NCI-H2227 treated with DMSO at 0.1 percent for 48 hours (cell line): ENCODE results near the gene KCNN3.
"Not testable (repeated sequence)": the region's sequence is repeated elsewhere in the genome, so short reads cannot be mapped to it uniquely, and the experiment has no call there.

Experiments used
- DNase-seq: peaks from one replicate; lab custom pipeline; 2025; lab: John Stamatoyannopoulos, UW

The KCNN3 gene

DNA sequence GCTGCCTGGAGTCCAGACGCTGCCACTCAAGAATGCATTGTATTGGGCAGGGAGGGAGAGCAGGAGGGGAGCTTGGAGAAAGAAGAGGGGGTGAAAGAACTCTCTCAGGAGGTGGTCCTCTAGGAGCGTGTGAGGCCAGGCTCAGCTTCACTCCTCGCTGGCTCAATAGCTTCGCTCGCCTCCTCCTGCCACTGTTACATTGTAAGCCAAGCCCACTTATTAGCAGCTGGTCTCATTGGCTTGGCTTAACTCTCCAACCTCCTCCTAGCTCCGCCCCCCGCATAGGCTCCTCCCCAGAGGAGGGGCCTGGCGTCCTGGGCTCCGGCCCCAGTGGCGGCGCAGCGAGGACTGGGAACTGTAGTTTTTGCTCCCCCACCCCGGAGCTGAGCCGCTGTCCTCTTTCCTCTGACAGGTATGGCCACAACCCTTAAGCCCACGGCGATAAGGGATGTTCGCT, at the start of gene KCNN3:
Gene KCNN3, minus strand, starts transcription at position 167 of the 457 bp plus-strand sequence. CDS start 317 bp downstream, outside the sequence.
- DNase-seq: peak; percentile 94

DNA sequence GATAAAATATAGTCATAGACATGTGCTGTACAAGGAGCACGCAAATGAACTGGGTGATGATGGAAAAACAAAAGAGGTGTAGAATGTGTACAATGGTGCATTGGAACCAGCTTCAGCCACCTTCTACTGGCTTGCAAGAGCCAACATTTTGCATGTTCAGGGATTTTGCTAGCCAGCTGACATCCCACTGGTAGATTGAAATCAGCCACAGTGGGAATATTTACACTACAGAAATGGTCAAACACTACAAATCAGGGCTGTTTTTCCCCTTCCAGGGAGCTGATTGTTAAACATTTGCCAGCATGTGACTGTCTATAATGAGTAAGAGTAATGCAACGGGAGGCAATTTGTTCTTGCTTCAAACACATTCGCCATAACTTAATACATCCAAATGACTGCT, 43.2 kb upstream of the KCNN3 start:
- no peak for DNase-seq

DNA sequence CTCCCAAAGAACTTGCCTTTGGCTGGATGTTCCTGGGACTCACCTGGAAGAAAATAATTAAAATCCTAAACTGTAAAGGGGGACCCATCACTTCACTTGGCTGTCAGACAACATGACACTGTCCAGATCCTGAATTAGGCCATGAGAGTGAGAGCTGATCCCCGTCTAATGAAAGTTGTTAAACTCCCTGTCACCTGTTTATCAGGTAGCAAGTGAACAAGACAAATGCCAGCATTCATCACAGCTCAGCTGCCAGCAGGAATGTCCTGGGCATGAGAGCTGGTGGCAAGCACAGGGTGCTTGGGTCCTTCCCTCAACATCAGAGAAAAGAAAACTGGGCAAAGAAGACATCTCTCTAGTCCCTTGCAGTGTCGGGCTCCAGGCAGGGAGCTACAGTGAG, 42.7 kb upstream of the KCNN3 start:
- DNase-seq: no peak

DNA sequence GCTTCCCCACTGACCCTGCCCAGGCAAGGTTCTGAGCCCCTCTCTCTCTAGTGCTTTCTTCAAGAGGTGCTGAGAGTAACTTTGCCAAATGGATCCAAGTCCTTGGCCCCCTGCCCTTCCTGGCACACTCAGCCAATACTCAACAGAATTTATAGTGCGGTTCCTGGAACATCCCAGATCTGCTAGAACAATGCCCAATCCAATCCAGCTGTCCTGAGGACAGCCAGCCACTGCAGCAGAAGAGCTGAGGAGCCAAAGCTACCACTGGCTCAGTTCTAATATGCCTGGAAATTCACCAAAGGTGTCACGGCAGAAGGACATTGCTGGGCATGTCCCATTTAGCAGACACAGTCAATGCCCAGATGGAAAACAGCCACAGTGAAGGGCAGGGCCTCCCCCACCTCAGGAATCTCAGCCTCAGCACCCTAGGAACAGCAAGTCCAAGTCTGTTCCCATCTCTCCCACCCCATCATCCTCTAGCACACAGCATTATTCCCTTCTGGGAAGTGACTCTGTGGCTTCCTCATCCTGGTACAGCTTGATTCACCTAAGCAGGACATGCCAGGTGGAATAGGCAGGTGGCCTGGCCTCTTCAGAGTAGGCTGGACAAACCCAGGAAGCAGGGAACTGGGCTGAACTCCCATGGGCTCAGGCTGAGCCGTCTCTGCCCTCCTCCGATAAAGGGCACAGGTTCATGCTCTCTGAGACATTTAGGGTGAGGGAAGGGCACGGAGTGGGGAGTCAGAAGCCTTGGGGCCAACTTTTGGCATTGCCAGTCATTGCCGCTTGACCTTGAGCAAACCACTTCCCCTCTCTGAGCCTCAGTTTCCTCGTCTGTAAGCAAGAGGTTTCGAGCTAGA, 41.8 kb upstream of the KCNN3 start:
- DNase-seq: no peak

DNA sequence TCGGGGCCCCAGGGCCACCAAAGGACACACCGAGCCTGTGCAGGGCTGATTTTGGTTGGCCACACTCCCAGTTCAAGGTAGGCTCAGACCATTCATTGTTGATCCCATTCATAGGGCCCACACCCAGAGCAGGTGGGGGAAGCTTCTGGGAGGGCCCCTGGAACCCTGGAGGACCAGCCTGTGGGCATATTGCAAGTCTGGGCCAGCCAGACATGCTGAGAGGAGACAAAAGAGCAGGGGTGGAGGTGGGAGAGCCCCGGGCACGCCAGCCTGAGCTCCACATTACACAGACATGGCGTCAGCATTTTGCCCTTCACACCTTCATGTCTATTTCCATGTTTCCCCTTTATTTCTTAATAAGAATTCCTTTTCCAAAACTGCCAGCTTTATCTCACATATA, 40.8 kb upstream of the KCNN3 start:
- DNase-seq: no peak

DNA sequence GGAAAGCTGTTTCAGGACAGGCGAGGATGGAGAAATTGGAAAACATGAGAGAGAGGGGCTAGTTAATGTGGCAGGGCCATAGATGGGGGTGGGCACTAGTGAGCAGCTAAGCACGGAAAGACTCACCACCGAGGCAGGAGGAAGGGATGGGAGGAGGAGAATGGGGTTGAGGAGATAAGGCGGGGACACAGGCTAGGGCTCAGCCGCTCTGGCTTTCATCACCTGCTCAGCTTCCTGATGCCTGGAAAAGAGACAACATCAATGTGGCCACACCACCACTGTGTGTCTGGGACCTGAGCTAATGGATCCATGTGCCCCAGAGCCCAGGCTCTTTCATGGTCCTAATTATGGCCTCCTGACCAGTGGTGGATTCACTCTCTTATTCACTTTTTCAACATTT, 38.9 kb upstream of the KCNN3 start:
- DNase-seq: no peak

DNA sequence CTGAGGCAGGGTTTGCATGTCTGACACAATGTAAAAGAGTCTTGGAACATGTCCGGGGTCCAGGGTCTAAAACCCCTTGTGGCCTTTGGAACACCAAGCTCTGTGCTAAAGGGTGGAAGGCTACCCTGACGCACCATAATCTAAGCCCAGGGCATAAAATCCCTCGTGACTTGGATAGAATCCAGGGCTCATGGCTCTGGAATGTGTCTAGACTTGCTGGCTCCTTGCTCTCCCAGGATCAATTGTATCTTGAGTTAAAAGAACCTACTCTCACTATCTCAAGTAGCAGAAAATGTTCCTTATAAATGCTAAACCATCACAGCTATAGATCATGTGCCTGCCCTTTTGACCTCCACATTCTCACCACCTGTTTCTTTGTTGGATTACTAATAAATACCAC, 38.0 kb upstream of the KCNN3 start:
- not testable (repeated sequence) for DNase-seq

DNA sequence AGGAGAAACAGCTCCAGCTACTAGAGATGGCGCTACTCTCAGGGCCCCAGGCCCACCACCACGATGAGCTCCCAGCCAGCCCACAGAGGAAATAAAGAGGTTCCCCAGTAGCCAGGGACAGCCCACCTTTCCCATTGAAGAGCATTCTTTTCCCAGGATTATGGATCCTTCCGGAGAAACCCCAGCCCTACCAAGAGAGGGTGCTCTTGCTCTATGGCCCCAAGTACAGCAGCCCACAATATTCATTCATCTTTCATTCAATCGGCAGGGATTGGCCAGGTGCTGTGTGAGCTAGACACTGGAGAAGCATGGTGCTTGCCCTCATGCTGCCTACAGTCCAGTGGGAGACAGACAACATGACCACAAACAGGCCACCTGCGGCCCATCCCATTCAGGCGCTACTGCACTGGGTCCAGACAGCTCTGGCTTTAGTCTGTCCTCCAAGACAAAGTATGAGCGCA, 36.6 kb upstream of the KCNN3 start:
- no peak for DNase-seq

DNA sequence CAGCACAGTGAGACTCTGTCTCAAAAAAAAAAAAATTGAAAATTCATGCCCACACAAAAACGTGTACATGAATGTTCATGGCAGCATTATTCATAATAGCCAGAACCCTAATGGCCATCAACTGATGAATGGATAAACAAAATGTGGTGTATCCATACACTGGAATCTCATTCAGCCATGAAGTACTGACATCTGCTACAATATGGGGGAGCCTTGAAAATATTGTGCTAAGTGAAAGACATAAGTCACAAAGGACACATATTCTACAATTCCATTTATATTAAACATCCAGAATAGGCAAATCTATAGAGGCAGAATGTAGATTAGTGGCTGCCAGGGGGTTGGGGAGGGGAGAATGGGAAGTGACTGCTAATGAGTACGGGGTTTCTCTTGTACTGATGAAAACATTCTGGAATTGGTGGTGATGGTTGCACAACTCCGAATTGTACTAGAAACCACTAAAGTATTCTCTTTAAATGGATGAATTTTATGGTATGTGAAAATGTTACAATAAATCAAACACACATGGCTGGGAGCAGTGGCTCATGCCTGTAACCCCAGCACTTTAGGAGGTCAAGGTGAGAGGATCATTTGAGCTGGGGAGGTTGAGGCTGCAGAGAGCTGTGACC, 33.0 kb upstream of the KCNN3 start:
- DNase-seq: no peak

DNA sequence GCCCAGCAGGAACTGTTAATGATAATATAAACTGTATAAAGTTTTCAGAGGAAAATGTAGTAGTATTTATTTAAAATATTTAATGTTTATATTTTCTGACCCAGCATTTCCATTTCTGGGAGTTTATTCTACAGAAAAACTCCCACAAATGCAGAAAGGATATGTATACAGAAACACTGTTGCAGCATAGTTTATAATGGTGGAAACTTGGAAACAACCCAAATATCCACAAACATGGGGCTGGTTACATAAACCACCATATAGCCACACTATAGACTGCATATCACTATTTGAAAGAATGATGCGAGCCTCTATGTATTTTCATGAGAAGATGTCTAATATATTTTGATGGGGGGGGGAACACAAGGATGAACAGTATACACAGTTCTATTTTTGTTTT, 31.5 kb upstream of the KCNN3 start:
- no peak for DNase-seq

DNA sequence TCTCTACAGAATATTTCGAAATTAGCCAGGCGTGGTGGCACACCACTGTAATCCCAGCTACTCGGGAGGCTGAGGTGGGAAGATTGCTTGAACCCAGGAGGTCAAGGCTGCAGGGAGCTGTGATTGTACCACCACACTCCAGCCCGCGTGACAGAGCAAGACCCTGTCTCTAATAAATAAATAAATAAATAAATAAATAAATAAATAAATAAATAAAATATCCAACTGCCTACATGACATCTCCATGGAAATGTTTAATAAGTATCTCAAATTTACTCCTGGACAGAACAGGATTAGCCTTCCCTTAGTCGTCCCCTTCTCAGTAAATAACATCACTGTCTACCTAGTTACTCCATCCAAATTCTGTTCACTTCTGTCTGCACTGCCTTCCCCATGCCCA, 29.0 kb upstream of the KCNN3 start:
- DNase-seq: no peak

DNA sequence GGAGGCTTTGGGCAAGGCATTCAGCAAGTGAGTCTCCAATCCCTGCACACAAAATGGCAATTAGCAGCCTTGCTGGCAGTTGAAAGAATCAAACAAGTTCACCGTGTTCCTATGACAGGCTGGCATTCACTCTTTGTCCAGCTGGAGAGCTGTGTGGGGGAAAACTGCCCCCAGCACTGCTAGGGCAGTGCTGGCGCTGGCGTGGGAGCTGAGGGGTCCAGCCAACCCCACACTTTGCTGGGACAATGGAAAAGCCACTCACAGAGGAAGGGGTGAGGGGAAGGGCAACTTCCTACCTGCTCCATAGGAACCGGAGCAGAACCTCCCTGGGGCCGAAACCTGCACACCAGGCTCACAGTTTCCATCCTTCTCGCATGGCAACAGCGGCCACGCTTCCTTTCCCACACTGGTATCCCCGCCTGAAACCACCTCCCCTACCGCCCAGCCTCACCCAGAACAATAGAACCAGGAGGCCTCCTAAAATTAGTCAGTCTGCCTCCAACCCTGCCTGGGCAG, 26.7 kb upstream of the KCNN3 start:
- no peak for DNase-seq

DNA sequence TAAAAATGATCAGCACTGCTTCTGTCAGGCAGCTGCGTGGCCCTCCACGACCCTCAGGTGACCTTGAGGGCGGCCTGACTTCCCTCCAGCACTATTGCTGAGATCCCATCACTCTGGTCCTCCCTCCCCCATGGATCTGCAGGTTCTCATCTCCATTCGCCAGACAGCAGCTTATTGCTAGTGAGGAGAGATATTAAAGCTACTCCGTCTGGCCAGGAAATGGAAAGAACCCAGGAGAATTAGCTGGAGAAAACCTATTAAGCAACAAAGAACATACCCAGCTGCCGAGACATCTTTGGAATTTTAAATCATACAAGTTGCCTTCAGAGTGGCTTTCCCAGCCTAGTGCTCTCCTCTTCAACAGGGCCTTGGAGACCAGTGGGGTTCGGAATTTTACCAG, 25.7 kb upstream of the KCNN3 start:
- no peak for DNase-seq

DNA sequence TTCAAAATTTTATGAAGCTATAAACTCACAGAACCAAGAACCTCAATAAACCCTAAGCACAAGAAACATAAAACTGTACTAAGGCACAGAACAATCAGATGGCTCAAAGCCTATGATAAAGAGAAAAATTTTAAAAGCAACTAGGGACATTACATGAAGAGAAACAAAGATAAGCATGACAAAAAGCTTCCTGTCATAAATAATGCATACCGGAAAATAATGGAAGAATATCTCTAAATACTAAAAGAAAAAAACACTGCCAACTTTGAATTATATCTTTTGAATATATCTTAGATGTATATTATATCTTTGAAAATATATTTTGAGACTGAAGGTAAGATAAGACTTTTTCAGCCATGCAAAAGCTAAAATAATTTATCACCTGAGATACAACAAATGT, 21.4 kb upstream of the KCNN3 start:
- DNase-seq: no peak

DNA sequence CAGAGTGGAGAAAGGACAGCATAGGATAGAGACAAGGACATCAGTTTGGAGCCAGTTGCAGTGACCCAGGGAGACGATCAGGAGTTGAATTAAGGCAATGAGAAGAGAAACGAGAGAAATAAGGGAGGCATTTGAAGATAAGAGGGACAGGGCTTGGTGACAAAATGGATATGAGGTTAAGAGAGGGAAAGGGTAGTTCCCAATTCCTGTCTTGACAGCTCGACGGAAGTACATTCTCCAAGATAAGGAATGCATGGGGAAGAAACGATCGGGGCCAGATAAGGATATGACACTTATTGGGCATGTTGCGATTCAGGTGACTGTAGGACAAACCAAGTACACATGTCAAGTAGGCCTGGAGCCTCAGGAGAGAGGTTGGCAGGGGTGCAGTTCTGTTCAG, 18.7 kb upstream of the KCNN3 start:
- no peak for DNase-seq

DNA sequence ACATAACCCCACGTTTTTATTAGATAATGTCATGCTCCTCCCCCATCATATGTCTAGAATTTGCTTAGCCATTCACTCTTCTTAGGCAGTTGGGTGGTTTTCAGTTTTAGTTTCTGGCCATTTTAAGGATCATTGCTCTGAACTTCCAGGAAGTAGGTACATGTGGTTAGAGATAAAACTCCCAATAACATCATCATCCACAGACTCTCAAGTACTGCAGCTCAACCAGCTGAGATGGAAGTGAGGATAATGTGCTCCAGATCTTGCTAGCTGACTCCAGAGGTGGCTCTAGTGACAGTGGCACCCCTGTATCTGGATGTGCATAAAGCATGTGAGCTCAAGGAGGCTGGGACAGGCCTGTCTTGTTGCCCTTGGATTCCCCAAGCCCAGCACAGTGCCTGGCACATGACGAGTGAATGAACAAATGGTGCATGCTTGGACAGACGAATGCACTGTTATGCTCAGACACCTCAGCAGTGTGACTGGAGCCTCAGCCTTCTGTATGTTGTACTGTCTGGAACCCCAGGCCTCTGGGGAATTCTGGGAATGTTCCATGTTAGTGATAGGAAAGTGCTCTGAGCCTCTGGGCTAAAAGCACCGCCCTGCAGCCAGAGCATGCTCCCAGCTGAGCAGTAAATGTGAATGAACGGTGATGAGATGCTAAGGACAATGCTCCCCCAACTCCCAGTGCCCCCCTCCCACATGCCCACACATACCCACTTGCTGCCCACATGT, 16.4 kb upstream of the KCNN3 start:
- no peak for DNase-seq

DNA sequence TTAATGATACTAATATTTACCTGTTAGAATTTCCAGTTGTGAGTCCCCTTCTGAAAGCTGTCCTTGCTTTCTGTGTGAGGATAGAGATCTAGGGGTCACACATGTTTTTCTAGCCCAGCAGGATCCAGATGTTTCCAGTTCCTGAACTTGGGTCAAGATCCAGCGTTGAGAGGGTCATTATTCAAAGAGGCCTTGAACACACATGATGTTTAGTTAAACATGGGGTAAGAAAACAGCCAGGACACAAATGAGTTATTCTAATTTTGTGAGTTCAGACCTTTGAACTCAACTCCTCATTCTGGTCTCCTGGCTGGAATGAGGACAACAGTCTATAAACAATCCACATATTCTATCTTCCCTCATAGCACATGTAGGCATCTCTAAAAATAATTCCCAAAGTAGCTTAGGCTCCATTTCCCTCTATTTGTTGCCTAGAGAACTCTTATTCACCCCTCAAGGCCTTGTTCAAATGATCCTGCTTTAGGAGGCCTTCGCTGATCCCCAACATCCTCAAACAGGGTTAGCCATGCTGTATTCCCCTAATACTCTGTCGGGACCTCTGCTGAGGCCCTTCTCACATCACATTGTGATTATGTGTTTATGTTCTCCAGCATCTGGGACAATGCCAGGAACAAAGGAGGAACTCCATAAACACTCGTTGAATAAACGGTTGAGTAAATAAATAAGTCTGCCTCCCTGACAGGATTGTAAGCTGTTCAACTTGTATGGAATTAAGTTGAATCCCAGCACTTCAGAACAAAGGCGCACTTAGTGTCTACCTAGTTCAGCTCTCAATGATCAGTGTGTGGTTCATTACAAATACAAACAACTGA, 15.0 kb upstream of the KCNN3 start:
- DNase-seq: peak; percentile 22

DNA sequence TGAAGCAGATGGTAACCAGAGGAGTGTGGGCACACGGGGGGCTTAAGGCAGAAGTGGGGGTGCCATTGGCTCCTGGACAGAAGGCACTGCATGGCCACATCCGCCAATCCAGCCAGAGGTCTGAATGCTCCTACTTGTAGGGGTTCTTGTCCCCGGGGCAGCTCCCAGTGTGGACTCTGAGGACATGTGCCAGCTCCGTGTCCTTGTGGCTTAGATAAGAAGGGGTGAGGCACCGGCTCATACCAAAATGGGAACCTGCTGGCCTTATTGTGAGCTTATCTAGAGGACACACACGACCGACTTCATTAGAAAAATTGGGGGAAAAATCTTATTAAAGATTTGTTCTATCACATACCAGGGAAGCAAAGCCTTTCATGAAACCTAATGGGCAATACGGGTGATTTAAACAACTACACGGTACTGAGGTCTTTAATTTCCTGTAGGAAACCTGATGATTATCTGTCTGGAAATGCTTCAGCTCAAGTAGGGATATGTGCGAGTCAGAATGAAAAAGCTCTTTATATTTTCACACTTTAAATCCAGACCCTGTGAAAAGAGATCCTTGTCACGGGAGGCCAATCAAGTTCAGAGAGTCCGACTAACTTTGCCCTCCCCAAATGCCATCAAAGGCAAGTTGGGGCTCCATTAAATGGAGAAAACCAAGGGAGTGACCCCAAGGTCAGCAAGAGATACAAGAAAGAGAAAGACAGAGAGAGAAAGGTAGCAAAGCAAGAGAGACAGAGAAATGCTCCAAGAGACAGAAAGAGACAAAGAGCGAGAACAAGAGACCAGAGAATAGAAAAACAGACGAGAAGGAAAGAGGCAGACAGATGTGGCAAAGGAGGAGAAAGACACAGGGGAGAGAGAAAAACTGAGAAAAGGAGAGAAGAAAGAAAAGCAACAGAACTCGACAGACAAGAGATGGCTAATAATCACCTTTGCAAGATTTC, 14.1 kb upstream of the KCNN3 start:
- peak; percentile 18 for DNase-seq

DNA sequence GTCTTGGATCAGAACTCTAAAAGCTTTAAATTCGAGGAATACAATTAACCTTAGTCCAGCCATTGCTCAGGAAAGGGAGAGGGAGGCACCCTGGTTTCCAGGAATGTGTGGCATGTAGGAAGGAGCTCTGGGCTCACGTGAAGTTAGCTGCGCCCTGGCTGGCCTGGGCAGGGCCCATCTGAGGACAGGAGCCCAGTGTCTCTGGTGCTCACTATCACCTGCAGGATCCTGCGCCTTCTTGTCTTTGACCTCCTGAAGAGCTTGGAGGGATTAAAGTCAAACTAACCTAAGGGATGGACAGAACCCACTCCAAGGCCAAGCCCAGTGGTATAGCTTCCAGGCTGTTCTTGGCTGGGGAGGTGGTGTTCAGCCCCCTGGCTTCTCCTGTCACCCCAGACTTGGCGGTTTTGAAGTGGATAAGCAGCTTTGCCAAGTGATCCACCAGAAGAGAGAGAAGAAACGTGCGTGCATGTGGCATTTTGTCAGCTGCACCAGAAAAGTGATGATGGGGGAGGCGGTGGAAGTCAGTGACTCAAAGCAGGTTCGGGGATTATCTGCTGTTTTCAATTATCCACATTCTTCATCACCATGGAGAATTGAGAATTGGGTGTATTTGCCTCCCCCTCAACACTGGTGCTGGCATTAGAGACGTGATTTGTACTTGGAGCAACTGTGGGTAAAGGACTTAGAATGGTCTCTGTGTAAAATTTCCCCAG, 11.9 kb upstream of the KCNN3 start:
- no peak for DNase-seq

DNA sequence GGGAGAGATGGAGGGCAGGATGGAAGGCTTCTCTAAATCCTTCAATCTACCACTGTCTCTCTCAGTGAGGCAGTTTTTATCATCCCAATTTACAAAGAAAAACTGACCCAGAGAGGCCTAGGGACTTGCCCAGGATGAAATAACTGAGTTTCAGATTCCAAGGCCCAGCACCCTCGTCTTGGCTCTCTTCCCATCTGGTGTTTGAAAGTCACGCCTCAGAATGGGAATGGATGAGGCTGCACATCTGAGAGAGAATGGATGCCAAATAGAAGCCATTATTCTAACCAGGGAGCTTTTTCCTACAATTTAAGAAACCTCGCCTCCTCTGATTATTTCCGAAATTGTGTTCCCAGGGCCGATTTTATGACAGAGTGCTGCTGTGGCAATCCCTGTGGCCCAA, 10.6 kb upstream of the KCNN3 start:
- no peak for DNase-seq
